CD8-positive, alpha-beta memory T cell (primary cell): ENCODE data around the gene PPOX. TPM values are rescaled to one million over a fixed set of nuclear protein-coding genes. Genes with fewer than 3 reads are reported as not detected.

Experiments
- CTCF ChIA-PET: fragments of 350-600 bp; sonication (Branson Sonifier 250); formaldehyde crosslinking; loops from one replicate; lab custom pipeline; 2021; ENCODE audit warnings: antibody characterized with exemption; lab: Charles Lee
- POLR2A ChIA-PET: fragments of 350-600 bp; sonication (Branson Sonifier 250); formaldehyde crosslinking; loops from one replicate; lab custom pipeline; 2021; ENCODE audit warnings: antibody characterized with exemption; lab: Charles Lee
- DNase-seq, 5 donors: peaks; one replicate each; pipeline versions ENCODE4 v3.0.0 to v3.0.0-alpha.2; 2020 to 2022; ENCODE audit warnings: mixed read lengths in 1 of 5
- H3K27ac ChIP-seq: one replicate; pipeline ENCODE4 v1.7.0; 2013; ENCODE audit warnings: low read depth, mild to moderate bottlenecking, low read length, moderate library complexity
- H3K27me3 ChIP-seq: 2 replicates; pipeline ENCODE4 v1.7.0; 2013; ENCODE audit warnings: low read length, mild to moderate bottlenecking; ENCODE audit not compliant: insufficient read depth, poor library complexity, severe bottlenecking
- H3K36me3 ChIP-seq: 2 replicates; pipeline ENCODE4 v1.7.0; 2013; ENCODE audit warnings: mild to moderate bottlenecking, low read length, moderate library complexity; ENCODE audit not compliant: insufficient read depth
- H3K4me1 ChIP-seq: 2 replicates; pipeline ENCODE4 v1.7.0; 2013; ENCODE audit warnings: mild to moderate bottlenecking, low read length, moderate library complexity; ENCODE audit not compliant: insufficient read depth
- H3K4me3 ChIP-seq: 2 replicates; pipeline ENCODE4 v1.7.0; 2013; ENCODE audit warnings: mild to moderate bottlenecking, low read length
- H3K9me3 ChIP-seq: 2 replicates; pipeline ENCODE4 v1.7.0; 2013; ENCODE audit warnings: mild to moderate bottlenecking, low read length
- H3K27ac Mint-ChIP-seq, 8 donors: one replicate each; pipeline ENCODE4 v1.8.0; 2020 to 2021; ENCODE audit warnings: mixed read lengths in 8 of 8, mild to moderate bottlenecking in 6 of 8, inconsistent platforms in 3 of 8, moderate library complexity in 3 of 8
- H3K27me3 Mint-ChIP-seq, 2 donors: one replicate each; pipeline ENCODE4 v1.8.0; 2020 to 2021; ENCODE audit warnings: mixed read lengths in 2 of 2, mild to moderate bottlenecking in 1 of 2, moderate library complexity in 1 of 2
- H3K36me3 Mint-ChIP-seq, 3 donors: one replicate each; pipeline ENCODE4 v1.8.0; 2020 to 2021; ENCODE audit warnings: mixed read lengths in 3 of 3, inconsistent platforms in 1 of 3, mild to moderate bottlenecking in 1 of 3
- H3K4me1 Mint-ChIP-seq, 3 donors: one replicate each; pipeline ENCODE4 v1.8.0; 2020 to 2021; ENCODE audit warnings: mixed read lengths in 3 of 3, inconsistent platforms in 1 of 3, mild to moderate bottlenecking in 1 of 3
- H3K4me3 Mint-ChIP-seq, 7 donors: one replicate each; pipeline ENCODE4 v1.8.0; 2020 to 2021; ENCODE audit warnings: mixed read lengths in 7 of 7, mild to moderate bottlenecking in 6 of 7, moderate library complexity in 4 of 7, inconsistent platforms in 2 of 7
- H3K9me3 Mint-ChIP-seq, 5 donors: one replicate each; pipeline ENCODE4 v1.8.0; 2020 to 2022; ENCODE audit warnings: mixed read lengths in 5 of 5, mild to moderate bottlenecking in 3 of 5, moderate library complexity in 2 of 5, inconsistent platforms in 1 of 5
- polyA plus RNA-seq: library from polyadenylated mRNA; unstranded; fragments of 300-500 nt; fragmentation: Illumina TruSeq; gene quantifications from one replicate; pipeline ENCODE4 v1.2.3, GENCODE V29; 2021
- total RNA-seq, 2 experiments: library from RNA; stranded (reverse); gene quantifications; one replicate each; pipeline ENCODE4 v1.2.3, GENCODE V29; 2021

Gene PPOX
- total and polyA plus RNA-seq, 3 experiments from 2014 or later, result 17.6 to 31.3 (median 24.4) TPM

DNA sequence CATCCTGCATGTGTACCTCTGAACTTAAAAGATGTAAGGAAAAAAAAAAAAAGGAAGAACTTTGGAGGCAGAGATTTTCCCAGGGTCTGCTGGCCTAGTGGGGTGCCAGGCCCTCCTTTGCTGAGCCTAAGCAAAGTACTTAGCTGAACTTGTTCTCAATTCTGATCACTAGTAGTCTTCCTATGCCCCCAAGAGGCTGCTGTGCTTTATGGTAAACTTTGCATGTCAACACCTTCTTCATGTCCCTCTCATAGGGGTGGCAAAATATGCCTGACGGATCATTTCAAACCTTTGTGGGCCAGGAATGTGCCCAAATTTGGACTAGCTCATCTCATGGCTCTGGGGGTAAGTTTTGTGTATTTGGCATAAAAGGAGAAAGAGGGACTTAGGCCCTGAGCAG is 8.4 kb upstream of the PPOX start:
- H3K27ac Mint-ChIP-seq, result peak overlapping the region; percentile 54 to 97 (median 94)
- no peak overlapping the region for H3K4me3 ChIP-seq
- H3K9me3 ChIP-seq, result no peaks in the 10 kb centered on the region
- peaks cover 43 to 81% (median 70%) of the 10 kb centered on the region in 3 donors for H3K4me1 Mint-ChIP-seq
- no peaks in the 10 kb centered on the region for H3K27me3 Mint-ChIP-seq
- H3K9me3 Mint-ChIP-seq, result no peaks in the 10 kb centered on the region
- no peak for DNase-seq
- ChIA-PET CTCF (interaction anchor here (1.3 to 6.4 kb wide), 4 partner anchors 8 to 68 kb away, joined by 3 to 44 read pairs (median 10); partner anchors contain the start of genes NIT1, PFDN2, PPOX and TOMM40L), POLR2A (interaction anchor here (0.8 to 1.1 kb wide), 2 partner anchors 28 to 68 kb away, joined by 3 read pairs; partner anchors contain the start of gene TOMM40L)
- peak overlapping the region; percentile 33 to 96 (median 93) for H3K4me3 Mint-ChIP-seq
- H3K27ac ChIP-seq, result no peak overlapping the region
- H3K27me3 ChIP-seq, result no peaks in the 10 kb centered on the region
- H3K36me3 ChIP-seq, result no peaks in the 10 kb centered on the region
- H3K4me1 ChIP-seq, result peaks cover 41% of the 10 kb centered on the region
- peaks cover 0 to 63% (median 10%) of the 10 kb centered on the region in 3 donors for H3K36me3 Mint-ChIP-seq

DNA sequence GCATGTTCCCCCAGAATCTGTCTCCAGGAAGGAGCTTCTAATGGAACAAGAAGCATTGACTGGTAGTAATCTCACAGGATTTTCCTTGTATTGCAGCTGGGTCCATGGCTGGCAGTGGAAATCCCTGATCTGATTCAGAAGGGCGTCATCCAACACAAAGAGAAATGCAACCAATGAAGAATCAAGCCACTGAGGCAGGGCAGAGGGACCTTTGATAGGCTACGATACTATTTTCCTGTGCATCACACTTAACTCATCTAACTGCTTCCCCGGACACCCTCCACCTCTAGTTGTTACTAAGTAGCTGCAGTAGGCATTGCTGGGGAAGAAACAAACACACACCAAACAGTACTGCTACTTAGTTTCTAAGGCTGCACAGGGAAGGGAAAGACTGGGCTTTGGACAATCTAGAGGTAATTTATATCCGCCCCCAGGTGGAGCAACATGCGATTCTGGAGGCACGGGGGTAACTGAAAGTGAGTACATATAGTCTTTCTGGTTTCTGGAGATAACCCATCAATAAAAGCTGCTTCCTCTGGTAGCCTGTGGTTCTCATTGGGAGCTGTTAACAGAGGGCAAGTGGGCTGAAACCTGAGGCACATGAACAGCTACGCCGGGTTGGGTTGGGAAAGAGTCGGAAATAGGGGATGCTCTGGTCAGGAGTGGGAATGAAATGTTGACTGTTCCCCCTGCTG is 7.8 kb upstream of the PPOX start:
- no peaks in the 10 kb centered on the region for H3K9me3 Mint-ChIP-seq
- H3K4me3 Mint-ChIP-seq, result peak overlapping the region; percentile 90 to 97 (median 95)
- no peaks in the 10 kb centered on the region for H3K27me3 Mint-ChIP-seq
- ChIA-PET POLR2A (interaction anchor here (0.8 to 1.1 kb wide), 2 partner anchors 27 to 68 kb away, joined by 3 read pairs; partner anchors contain the start of gene TOMM40L), CTCF (interaction anchor here (1.3 to 6.4 kb wide), 4 partner anchors 7 to 67 kb away, joined by 3 to 44 read pairs (median 10); partner anchors contain the start of genes NIT1, PFDN2, PPOX and TOMM40L)
- DNase-seq, result no peak
- Histone ChIP-seq H3K4me3 (peak overlapping the region; percentile 79), H3K9me3 (no peaks in the 10 kb centered on the region), H3K4me1 (peaks cover 37% of the 10 kb centered on the region), H3K27ac (peak overlapping the region; percentile 75), H3K27me3 (no peaks in the 10 kb centered on the region), H3K36me3 (no peaks in the 10 kb centered on the region)
- H3K4me1 Mint-ChIP-seq, result peaks cover 48 to 82% (median 74%) of the 10 kb centered on the region in 3 donors
- peaks cover 0 to 69% (median 15%) of the 10 kb centered on the region in 3 donors for H3K36me3 Mint-ChIP-seq
- H3K27ac Mint-ChIP-seq, result peak overlapping the region; percentile 89 to 99 (median 96)

DNA sequence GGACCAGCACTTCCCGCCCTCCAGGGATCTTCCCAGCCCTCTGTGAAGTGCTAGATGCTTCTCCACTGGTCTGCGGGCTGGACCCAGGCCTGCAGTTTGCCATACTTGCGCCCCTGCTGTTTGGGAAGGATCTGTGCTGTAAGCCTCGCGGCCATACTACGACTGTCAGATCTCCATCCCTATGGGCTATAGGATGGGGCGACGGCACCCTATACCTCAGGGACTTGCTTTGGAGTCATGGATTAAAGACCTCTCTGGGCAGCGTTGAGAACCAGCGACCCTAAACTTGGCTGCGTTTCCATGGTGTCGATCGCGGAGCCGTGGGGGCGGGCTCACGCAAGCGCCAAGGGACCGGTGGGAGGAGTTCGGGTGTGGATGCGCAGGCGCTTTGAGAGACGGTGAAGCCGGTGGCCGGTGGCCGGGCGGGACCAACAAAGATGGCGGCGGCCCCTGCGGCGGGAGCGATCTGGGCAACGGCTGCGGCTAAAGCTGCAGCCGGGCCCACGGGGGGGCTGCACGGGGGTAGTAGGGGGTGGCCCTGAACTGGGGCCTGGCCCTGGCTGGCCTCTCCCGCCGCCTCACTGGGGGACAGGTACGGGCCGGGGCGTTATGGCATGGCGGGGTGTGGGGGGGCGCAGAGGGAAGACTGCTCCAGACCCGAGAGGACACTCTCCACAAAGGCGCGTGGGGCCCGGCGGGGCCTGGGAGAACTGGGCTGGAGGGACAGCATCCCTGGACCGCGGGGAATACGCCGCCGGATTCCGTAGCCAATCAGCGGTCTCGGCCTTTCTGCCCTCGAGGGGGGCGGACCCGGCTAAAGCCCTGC is 6.9 kb upstream of the PPOX start, which contains the start of gene USP21:
USP21 (plus strand) TSS at position 414 of the 826 bp plus-strand sequence. CDS start 1,141 bp downstream, outside the sequence.
- Histone ChIP-seq H3K4me1 (peaks cover 37% of the 10 kb centered on the region), H3K4me3 (peak within 1 kb of the TSS; percentile 79), H3K36me3 (peaks cover 6% of the 10 kb centered on the region), H3K27ac (peak within 1 kb of the TSS; percentile 75), H3K9me3 (no peaks in the 10 kb centered on the region), H3K27me3 (no peaks in the 10 kb centered on the region)
- DNase-seq, result peak; percentile 87 to 94 (median 89)
- H3K4me3 Mint-ChIP-seq, result peak within 1 kb of the TSS; percentile 90 to 97 (median 95)
- no peaks in the 10 kb centered on the region for H3K9me3 Mint-ChIP-seq
- H3K4me1 Mint-ChIP-seq, result peaks cover 43 to 79% (median 74%) of the 10 kb centered on the region in 3 donors
- no peaks in the 10 kb centered on the region for H3K27me3 Mint-ChIP-seq
- H3K27ac Mint-ChIP-seq, result peak within 1 kb of the TSS; percentile 89 to 99 (median 96)
- ChIA-PET POLR2A (no interaction called here), CTCF (interaction anchor here (1.3 kb wide), 1 partner anchor 32 kb away, joined by 3 read pairs; no protein-coding TSS in a partner anchor)
- H3K36me3 Mint-ChIP-seq, result peaks cover 0 to 69% (median 20%) of the 10 kb centered on the region in 3 donors

DNA sequence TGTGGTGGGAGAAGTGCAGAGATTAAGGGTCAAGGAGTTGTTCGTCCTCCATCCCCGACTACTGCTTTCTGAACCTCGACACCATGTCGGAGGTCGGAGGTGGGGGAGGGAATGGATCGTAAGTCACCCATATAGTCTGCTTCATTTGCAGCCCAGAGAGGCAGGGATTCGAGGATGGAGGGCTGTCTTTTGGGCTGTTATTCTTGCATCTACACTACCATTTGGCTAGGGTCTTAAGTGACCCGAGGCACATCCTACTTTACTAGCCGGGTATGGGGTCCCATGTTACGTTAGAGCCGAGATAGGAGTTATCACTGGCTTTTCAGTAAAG is 6.3 kb upstream of the PPOX start:
- peaks cover 34% of the 10 kb centered on the region for H3K4me1 ChIP-seq
- CTCF ChIA-PET, result interaction anchor here (2.1 kb wide), 1 partner anchor 222 kb away, joined by 5 read pairs; no protein-coding TSS in a partner anchor
- H3K27me3 Mint-ChIP-seq, result no peaks in the 10 kb centered on the region
- peak overlapping the region; percentile 90 to 97 (median 95) for H3K4me3 Mint-ChIP-seq
- peak overlapping the region; percentile 75 for H3K27ac ChIP-seq
- peaks cover 10% of the 10 kb centered on the region for H3K36me3 ChIP-seq
- H3K9me3 ChIP-seq, result no peaks in the 10 kb centered on the region
- H3K4me1 Mint-ChIP-seq, result peaks cover 40 to 77% (median 70%) of the 10 kb centered on the region in 3 donors
- H3K27me3 ChIP-seq, result no peaks in the 10 kb centered on the region
- peak overlapping the region; percentile 55 to 99 (median 91) for H3K27ac Mint-ChIP-seq
- H3K4me3 ChIP-seq, result peak overlapping the region; percentile 79
- H3K36me3 Mint-ChIP-seq, result peaks cover 0 to 75% (median 21%) of the 10 kb centered on the region in 3 donors
- POLR2A ChIA-PET, result no interaction called here
- no peaks in the 10 kb centered on the region for H3K9me3 Mint-ChIP-seq
- DNase-seq, result no peak

DNA sequence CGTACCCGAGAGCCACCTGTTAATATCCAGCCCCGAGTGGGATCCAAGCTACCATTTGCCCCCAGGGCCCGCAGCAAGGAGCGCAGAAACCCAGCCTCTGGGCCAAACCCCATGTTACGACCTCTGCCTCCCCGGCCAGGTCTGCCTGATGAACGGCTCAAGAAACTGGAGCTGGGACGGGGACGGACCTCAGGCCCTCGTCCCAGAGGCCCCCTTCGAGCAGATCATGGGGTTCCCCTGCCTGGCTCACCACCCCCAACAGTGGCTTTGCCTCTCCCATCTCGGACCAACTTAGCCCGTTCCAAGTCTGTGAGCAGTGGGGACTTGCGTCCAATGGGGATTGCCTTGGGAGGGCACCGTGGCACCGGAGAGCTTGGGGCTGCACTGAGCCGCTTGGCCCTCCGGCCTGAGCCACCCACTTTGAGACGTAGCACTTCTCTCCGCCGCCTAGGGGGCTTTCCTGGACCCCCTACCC is 5.5 kb upstream of the PPOX start:
- Histone ChIP-seq H3K27ac (peak overlapping the region; percentile 40), H3K27me3 (no peaks in the 10 kb centered on the region), H3K9me3 (no peaks in the 10 kb centered on the region), H3K4me3 (no peak overlapping the region), H3K36me3 (peaks cover 10% of the 10 kb centered on the region), H3K4me1 (peaks cover 38% of the 10 kb centered on the region)
- POLR2A ChIA-PET, result interaction anchor here (1.2 kb wide), 1 partner anchor 22 kb away, joined by 6 read pairs; no protein-coding TSS in a partner anchor
- Mint-ChIP-seq H3K9me3 (no peaks in the 10 kb centered on the region), H3K36me3 (peaks cover 0 to 79% (median 21%) of the 10 kb centered on the region in 3 donors), H3K27me3 (no peaks in the 10 kb centered on the region), H3K4me1 (peaks cover 38 to 77% (median 70%) of the 10 kb centered on the region in 3 donors), H3K4me3 (peak overlapping the region; percentile 90 to 97 (median 95)), H3K27ac (peak overlapping the region in 7 of 8 donors; percentile 66 to 97 (median 89))
- no peak for DNase-seq
- CTCF ChIA-PET, result interaction anchor here (1.4 to 2.5 kb wide), 3 partner anchors 20 to 221 kb away, joined by 3 to 7 read pairs (median 5); no protein-coding TSS in a partner anchor

DNA sequence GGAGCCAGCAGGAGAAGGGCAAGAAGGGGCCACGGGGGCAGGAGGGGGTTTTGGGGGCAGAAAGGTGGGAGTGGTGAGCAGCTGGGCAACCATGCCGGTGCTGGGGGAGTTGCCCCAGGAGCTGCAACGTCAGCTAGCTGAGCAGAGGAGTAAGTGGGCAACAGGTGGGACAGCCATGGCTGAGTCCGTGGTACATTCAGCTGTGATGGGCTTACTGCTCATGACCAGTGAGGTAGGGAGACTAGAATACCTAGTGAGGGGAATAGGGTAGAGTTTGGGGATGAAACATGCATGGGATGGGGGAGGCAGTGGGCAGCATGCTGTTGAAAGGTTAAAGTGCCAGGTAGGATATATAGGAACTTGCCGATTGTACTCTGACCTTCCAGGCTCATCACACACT is 4.6 kb upstream of the PPOX start:
- H3K36me3 ChIP-seq, result peaks cover 10% of the 10 kb centered on the region
- ChIA-PET POLR2A (interaction anchor here (1.2 kb wide), 1 partner anchor 21 kb away, joined by 6 read pairs; no protein-coding TSS in a partner anchor), CTCF (interaction anchor here (1.0 to 2.5 kb wide), 5 partner anchors 19 to 220 kb away, joined by 3 to 7 read pairs (median 3); no protein-coding TSS in a partner anchor)

DNA sequence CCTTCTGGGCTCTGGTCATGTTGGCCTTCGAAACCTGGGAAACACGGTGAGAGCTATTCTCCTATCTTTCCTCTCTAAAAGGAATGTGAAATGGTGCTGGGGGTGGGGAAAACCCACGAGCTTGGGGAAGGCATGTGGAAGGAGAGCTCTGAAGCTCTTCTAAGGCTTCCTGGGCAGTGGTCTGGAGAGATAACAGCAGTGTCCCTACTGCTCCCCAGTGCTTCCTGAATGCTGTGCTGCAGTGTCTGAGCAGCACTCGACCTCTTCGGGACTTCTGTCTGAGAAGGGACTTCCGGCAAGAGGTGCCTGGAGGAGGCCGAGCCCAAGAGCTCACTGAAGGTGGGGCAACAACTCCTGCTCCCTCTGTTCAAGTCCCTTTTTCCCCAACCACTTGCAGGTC is 4.2 kb upstream of the PPOX start:
- POLR2A ChIA-PET, result interaction anchor here (1.2 kb wide), 1 partner anchor 20 kb away, joined by 6 read pairs; no protein-coding TSS in a partner anchor
- Mint-ChIP-seq H3K4me1 (peaks cover 47 to 85% (median 82%) of the 10 kb centered on the region in 3 donors), H3K27ac (peak overlapping the region in 7 of 8 donors; percentile 9 to 99 (median 62)), H3K36me3 (peaks cover 0 to 84% (median 21%) of the 10 kb centered on the region in 3 donors), H3K27me3 (no peaks in the 10 kb centered on the region), H3K4me3 (peak overlapping the region; percentile 20 to 82 (median 50)), H3K9me3 (no peaks in the 10 kb centered on the region)
- Histone ChIP-seq H3K27me3 (no peaks in the 10 kb centered on the region), H3K4me3 (no peak overlapping the region), H3K27ac (peak overlapping the region; percentile 19), H3K9me3 (no peaks in the 10 kb centered on the region), H3K36me3 (peaks cover 10% of the 10 kb centered on the region), H3K4me1 (peaks cover 42% of the 10 kb centered on the region)
- DNase-seq, result no peak
- CTCF ChIA-PET, result interaction anchor here (0.6 to 2.5 kb wide), 6 partner anchors 19 to 220 kb away, joined by 3 to 7 read pairs (median 3); partner anchors contain the start of gene DEDD

More for the DNA sequence above, 4.6 kb upstream of the PPOX start:
- Mint-ChIP-seq H3K27me3 (no peaks in the 10 kb centered on the region), H3K4me3 (peak overlapping the region; percentile 20 to 89 (median 43)), H3K27ac (peak overlapping the region in 6 of 8 donors; percentile 9 to 96 (median 69)), H3K4me1 (peaks cover 44 to 83% (median 78%) of the 10 kb centered on the region in 3 donors), H3K9me3 (no peaks in the 10 kb centered on the region), H3K36me3 (peaks cover 0 to 85% (median 21%) of the 10 kb centered on the region in 3 donors)
- no peak overlapping the region for H3K4me3 ChIP-seq
- H3K9me3 ChIP-seq, result no peaks in the 10 kb centered on the region
- H3K27me3 ChIP-seq, result no peaks in the 10 kb centered on the region
- H3K4me1 ChIP-seq, result peaks cover 38% of the 10 kb centered on the region
- peak overlapping the region; percentile 40 for H3K27ac ChIP-seq
- no peak for DNase-seq
